Measurements from ENCODE around the gene ARHGEF28.

GRCh38 chr5:73698011-73698410 is 72.0 kb downstream of the ARHGEF28 start:
- no peak for TF ChIP-seq FIP1L1 (IDR thresholded peaks at IDR 0.05; ENCODE audit: low read depth, low read length, poor library complexity, severe bottlenecking)
- TF ChIP-seq, protein P1, sequence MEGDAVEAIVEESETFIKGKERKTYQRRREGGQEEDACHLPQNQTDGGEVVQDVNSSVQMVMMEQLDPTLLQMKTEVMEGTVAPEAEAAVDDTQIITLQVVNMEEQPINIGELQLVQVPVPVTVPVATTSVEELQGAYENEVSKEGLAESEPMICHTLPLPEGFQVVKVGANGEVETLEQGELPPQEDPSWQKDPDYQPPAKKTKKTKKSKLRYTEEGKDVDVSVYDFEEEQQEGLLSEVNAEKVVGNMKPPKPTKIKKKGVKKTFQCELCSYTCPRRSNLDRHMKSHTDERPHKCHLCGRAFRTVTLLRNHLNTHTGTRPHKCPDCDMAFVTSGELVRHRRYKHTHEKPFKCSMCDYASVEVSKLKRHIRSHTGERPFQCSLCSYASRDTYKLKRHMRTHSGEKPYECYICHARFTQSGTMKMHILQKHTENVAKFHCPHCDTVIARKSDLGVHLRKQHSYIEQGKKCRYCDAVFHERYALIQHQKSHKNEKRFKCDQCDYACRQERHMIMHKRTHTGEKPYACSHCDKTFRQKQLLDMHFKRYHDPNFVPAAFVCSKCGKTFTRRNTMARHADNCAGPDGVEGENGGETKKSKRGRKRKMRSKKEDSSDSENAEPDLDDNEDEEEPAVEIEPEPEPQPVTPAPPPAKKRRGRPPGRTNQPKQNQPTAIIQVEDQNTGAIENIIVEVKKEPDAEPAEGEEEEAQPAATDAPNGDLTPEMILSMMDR (IDR thresholded peaks at IDR 0.05 in 2 of 3, conservative IDR thresholded peaks at IDR 0.05 in 1 of 3; ENCODE audit: insufficient read depth in 2 of 3, low read depth in 1 of 3, low read length in 3 of 3), result no peak
- no peak for TF ChIP-seq ASH1L (IDR thresholded peaks at IDR 0.05; ENCODE audit: borderline replicate concordance, low read depth, partially characterized antibody)
- no peak for TF ChIP-seq SAP30 (IDR thresholded peaks at IDR 0.05; ENCODE audit: borderline replicate concordance, insufficient read depth, low read depth, low read length, poor library complexity, severe bottlenecking)
- TF ChIP-seq CBFB (CRISPR knock-in tag; IDR thresholded peaks at IDR 0.05), result no peak
- TF ChIP-seq KHSRP (IDR thresholded peaks at IDR 0.05), result no peak
- TF ChIP-seq ZNF707 (CRISPR knock-in tag; conservative IDR thresholded peaks at IDR 0.05), result no peak
- no peak for TF ChIP-seq ZFX (CRISPR knock-in tag; IDR thresholded peaks at IDR 0.05)
- TF ChIP-seq, protein P2, sequence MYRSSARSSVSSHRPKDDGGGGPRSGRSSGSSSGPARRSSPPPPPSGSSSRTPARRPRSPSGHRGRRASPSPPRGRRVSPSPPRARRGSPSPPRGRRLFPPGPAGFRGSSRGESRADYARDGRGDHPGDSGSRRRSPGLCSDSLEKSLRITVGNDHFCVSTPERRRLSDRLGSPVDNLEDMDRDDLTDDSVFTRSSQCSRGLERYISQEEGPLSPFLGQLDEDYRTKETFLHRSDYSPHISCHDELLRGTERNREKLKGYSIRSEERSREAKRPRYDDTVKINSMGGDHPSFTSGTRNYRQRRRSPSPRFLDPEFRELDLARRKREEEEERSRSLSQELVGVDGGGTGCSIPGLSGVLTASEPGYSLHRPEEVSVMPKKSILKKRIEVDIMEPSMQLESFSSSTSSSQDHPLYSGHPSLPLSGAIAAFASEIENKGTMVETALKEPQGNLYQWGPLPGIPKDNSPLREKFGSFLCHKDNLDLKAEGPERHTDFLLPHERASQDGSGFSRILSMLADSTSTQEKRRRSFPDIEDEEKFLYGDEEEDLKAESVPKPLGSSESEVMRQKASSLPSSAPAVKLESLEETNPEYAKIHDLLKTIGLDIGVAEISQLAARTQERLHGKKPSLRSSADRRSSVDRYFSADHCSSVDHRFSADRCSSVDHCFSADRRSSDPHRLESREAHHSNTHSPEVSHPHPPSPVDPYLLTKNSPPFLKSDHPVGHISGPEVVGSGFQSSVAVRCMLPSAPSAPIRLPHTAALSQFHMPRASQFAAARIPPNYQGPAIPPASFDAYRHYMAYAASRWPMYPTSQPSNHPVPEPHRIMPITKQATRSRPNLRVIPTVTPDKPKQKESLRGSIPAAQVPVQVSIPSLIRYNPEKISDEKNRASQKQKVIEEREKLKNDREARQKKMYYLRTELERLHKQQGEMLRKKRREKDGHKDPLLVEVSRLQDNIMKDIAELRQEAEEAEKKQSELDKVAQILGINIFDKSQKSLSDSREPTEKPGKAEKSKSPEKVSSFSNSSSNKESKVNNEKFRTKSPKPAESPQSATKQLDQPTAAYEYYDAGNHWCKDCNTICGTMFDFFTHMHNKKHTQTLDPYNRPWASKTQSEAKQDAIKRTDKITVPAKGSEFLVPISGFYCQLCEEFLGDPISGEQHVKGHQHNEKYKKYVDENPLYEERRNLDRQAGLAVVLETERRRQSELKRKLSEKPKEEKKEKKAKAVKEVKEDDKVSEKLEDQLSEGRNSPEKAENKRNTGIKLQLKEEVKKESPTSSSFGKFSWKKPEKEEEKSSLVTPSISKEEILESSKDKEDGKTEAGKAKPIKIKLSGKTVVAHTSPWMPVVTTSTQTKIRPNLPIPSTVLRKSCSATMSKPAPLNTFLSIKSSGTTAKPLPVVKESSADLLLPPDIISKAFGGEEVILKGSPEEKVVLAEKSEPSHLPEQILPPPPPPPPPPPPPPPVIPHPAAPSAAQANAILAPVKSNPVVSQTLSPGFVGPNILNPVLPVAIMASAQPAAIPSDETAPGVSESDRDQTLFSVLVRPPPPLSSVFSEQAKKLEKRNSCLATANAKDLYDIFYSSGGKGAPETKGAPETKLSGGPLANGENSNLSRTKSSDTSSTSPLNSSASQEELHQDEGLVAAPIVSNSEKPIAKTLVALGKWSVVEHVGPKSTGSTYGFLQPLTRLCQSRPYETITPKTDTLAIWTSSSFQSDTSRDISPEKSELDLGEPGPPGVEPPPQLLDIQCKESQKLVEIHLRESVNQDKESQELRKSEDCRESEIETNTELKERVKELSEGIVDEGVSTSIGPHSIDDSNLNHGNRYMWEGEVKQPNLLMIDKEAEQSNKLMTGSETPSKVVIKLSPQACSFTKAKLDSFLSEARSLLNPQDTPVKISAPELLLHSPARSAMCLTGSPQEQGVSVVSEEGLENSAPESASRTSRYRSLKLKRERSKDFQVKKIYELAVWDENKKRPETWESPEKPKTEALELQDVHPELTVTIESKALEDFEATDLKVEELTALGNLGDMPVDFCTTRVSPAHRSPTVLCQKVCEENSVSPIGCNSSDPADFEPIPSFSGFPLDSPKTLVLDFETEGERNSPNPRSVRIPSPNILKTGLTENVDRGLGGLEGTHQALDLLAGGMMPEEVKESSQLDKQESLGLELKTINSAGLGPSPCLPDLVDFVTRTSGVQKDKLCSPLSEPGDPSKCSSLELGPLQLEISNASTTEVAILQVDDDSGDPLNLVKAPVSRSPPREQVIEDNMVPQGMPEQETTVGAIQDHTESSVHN (IDR thresholded peaks at IDR 0.05; ENCODE audit: borderline replicate concordance in 1 of 2, low read depth in 1 of 2), result no peak
- TF ChIP-seq MXI1 (IDR thresholded peaks at IDR 0.05; ENCODE audit: low read depth, low read length), result no peak
- no peak for TF ChIP-seq FUS (optimal IDR thresholded peaks at IDR 0.05; ENCODE audit: low read depth, low read length)
- no peak for TF ChIP-seq PURB (CRISPR knock-in tag; IDR thresholded peaks at IDR 0.05; ENCODE audit: low read depth)
- TF ChIP-seq GATAD2A (IDR thresholded peaks at IDR 0.05), result no peak
